ENCODE measurements around the gene RYR2.

Gene RYR2

GRCh38 chr1:237756304-237756967 lies 714.5 kb downstream of the RYR2 start:
- no peak for DNase-seq

GRCh38 chr1:237759377-237759776 lies 717.4 kb downstream of the RYR2 start:
- DNase-seq, result no peak

GRCh38 chr1:237760951-237761350 lies 719.0 kb downstream of the RYR2 start:
- DNase-seq, result no peak

GRCh38 chr1:237763137-237763536 lies 721.2 kb downstream of the RYR2 start:
- DNase-seq, result no peak

- DNase-seq, result no peak
Measured at GRCh38 chr1:237763751-237764150, 721.8 kb downstream of the RYR2 start.

- no peak for DNase-seq
Measured at GRCh38 chr1:237769916-237770315, 727.9 kb downstream of the RYR2 start.

GRCh38 chr1:237772009-237772408 lies 730.0 kb downstream of the RYR2 start:
- DNase-seq, result no peak

- DNase-seq, result no peak
Measured at GRCh38 chr1:237774246-237774645, 732.3 kb downstream of the RYR2 start.

- no peak for DNase-seq
Measured at GRCh38 chr1:237779356-237779755, 737.4 kb downstream of the RYR2 start.

- no peak for DNase-seq
Measured at GRCh38 chr1:237786066-237786719, 744.2 kb downstream of the RYR2 start.

GRCh38 chr1:237788069-237788468 lies 746.1 kb downstream of the RYR2 start:
- no peak for DNase-seq

- no peak for DNase-seq
Measured at GRCh38 chr1:237789619-237790018, 747.6 kb downstream of the RYR2 start.

- no peak for DNase-seq
Measured at GRCh38 chr1:237791592-237791991, 749.6 kb downstream of the RYR2 start.

- no peak for DNase-seq
Measured at GRCh38 chr1:237792149-237792548, 750.2 kb downstream of the RYR2 start.

GRCh38 chr1:237792726-237793125 lies 750.7 kb downstream of the RYR2 start:
- no peak for DNase-seq

GRCh38 chr1:237794071-237794470 lies 752.1 kb downstream of the RYR2 start:
- DNase-seq, result no peak

GRCh38 chr1:237795558-237795957 lies 753.6 kb downstream of the RYR2 start:
- DNase-seq, result no peak

- DNase-seq, result peak; percentile 14
Measured at GRCh38 chr1:237799762-237800474, 757.9 kb downstream of the RYR2 start.

- no peak for DNase-seq
Measured at GRCh38 chr1:237804516-237804915, 762.5 kb downstream of the RYR2 start.

- DNase-seq, result no peak
Measured at GRCh38 chr1:237809099-237809498, 767.1 kb downstream of the RYR2 start.

GRCh38 chr1:237811633-237812032 lies 769.6 kb downstream of the RYR2 start:
- DNase-seq, result no peak

- DNase-seq, result no peak
Measured at GRCh38 chr1:237812061-237812460, 770.1 kb downstream of the RYR2 start.

- peak; percentile 15 for DNase-seq
Measured at GRCh38 chr1:237814319-237814924, 772.4 kb downstream of the RYR2 start.

- DNase-seq, result no peak
Measured at GRCh38 chr1:237817277-237817676, 775.3 kb downstream of the RYR2 start.
